HG03139 (cell line): ENCODE measurements around the gene ENOX1.
"Not testable (repeated sequence)": the region's sequence is repeated elsewhere in the genome, so short reads cannot be mapped to it uniquely, and the experiment has no call there.

ENCODE experiments used
- ATAC-seq: cut with Tn5 transposase; IDR thresholded peaks from one replicate; pipeline ENCODE4 v1.9.1; 2021; ENCODE audit not compliant: unreplicated experiment

The ENOX1 gene

GRCh38 chr13:43363156-43363953, 423.4 kb downstream of the ENOX1 start:
- no peak for ATAC-seq

DNA sequence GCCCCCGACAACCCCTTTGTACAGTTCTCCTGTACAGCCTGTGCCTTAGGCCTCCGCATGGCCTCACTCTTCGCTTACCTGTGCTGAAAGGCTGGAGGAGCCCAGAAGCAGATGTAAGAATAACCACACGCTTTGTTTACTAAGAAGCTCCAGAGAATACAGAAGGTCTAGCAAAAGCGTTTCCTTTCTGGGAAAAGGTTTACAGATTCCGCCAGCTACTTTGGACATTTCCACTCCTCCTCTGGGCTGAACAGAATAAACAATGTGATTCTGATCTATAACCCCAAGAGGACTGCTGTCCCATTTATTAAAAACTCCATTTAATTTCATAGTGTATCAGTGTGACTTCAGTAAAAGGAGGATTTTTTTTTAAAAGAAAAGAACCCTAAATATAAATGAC, 424.2 kb downstream of the ENOX1 start:
- ATAC-seq = no peak

DNA sequence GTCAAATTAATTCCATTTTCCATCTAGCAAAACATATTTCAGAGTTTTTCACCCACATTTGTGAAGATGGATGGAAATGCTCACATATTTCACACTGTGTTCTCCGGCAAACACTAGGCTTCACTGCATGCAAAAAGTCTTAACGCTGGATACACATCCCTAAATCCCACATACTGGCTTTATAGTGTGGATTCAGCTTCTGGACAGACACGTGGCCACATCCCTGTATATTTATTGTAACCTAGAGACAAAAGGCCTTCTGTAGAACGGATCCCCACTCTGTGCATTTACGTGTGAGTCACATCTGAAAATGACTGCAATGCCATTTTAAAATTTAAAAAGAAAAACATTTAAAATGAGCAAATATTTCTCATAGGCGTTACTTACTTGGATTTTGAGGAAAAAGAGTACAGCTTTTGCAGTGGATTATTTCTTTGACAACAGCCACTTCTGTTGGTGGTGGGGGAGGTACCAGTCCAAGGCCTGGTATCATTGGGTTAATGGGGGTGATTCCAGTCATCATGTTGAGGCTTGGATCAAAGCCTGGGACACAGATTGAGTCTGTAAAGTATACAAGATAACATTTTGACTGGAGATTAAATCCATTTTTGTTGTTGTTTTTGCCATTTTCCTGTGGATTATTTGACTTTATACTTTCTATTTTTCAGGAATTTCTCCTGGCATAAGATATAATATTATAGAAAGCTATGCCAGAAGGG, 425.7 kb downstream of the ENOX1 start:
- ATAC-seq = no peak

- ATAC-seq = no peak
These were observed 426.6 kb downstream of the ENOX1 start for GRCh38 chr13:43360171-43360570.

GRCh38 chr13:43359536-43359935, 427.2 kb downstream of the ENOX1 start:
- ATAC-seq = no peak

- ATAC-seq = no peak
These were observed 429.2 kb downstream of the ENOX1 start for GRCh38 chr13:43357564-43357963.

DNA sequence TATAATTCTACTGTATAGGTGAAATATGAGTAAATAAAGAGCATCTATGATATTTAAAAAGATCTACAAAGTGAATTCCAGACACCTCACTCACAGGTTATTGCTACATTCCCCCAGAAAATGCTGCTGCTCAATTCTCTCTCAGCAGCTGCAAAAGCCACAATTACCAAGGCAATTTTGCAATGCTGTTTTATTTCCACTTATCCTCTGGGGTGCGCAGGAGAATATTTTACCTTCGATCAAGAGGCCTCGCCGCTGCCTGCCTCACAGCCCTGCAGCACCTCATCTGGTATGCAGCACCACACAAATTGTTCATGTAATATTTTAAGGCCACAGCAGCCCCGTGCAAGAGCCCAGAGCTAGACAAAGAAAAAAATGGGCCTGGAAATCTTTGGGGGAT, 430.2 kb downstream of the ENOX1 start:
- no peak for ATAC-seq

DNA sequence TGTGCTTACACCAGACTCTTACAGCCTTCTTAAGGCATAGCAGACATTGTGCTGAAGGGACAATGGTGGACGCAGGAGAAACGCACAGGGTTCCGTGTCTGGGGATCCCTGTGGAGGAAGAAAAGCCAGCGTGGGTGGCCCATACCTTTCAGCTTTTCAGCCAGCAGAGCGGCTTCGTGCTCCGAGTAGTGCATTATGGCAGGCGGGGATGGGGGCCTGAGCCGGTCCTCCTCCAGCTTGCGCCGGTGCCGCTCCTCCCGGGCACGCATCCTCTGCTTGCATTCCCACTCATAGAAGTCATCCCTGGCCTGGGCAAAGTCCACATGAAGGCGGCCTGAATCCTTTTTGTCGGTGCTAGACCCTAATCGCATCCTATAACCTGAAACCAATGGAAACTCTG, 431.0 kb downstream of the ENOX1 start:
- no peak for ATAC-seq

DNA sequence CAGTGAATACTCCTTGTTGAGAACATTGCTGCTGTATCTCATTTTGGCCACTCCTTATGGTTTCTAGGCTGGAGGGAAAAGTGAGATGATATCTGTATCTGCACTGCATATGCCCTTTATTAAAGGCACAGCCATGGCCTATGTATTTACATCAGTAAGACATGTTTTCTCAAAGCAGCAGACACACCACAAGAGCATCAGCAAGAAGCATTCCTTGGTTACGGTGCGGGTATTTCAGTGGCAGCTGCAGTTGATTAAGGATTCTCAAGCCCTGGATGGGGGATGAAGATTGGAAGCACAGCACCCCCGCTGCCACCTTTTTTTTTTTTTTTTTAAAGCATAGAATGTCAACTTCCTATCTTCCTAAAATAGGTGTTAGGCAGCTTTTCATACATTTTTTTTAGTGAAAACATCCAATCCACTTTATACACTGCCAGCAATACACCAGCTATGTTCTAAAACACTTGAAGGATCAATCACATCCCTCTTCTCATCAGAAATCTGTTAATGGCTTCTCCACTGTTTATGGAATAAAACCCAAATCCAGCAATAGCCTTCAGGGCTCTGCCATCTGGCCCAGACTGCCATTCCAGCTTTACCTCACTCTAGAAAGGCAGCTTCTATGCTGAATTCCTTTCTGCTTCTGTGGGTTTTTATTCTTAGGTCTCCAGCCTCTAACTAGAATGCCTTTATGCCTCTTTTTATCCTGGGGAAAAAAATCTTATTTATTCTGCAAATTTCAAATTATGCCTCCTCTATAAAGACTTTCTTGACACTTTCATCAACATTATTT, 432.4 kb downstream of the ENOX1 start:
- ATAC-seq = no peak

DNA sequence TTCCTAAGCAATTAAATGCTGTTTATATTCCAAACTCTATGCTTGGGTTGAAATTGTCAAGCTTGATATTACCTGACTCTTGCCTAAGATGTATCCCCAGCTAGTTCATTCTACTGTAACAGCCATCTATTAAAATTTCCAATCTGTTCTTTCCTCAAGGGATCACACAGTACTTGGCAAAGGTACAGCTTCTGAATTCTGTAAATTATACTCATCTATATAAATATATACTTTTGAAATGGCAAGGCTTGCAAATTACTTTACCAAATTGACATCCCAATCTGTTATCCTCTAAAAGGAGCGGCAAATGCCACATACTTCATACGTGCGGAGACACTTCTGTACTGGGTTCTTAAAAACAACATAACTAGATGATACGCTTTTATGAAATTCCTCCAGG, 433.1 kb downstream of the ENOX1 start:
- ATAC-seq = no peak

- not testable (repeated sequence) for ATAC-seq
These were observed 435.2 kb downstream of the ENOX1 start for GRCh38 chr13:43351612-43352011.

- ATAC-seq = no peak
These were observed 438.4 kb downstream of the ENOX1 start for GRCh38 chr13:43348397-43348796.

DNA sequence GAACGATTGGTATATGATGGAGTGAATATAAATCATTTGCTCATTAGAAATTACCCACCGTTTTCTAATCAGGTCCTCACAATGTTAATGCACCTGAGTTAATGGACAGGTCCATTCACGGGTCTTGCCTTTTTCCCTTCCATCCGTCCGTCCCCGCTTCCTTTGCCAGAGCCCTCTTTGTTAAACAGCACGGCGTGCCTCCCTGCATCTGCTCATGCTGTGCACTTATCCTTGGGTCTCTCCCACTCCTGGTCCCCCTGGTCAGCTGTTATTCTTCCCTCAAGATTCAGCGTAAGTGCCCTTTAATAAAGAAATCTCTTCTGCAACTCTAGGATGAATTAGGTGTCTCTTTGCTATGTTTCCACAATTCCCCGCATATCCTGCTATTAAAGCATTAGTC, 438.9 kb downstream of the ENOX1 start:
- ATAC-seq = no peak

DNA sequence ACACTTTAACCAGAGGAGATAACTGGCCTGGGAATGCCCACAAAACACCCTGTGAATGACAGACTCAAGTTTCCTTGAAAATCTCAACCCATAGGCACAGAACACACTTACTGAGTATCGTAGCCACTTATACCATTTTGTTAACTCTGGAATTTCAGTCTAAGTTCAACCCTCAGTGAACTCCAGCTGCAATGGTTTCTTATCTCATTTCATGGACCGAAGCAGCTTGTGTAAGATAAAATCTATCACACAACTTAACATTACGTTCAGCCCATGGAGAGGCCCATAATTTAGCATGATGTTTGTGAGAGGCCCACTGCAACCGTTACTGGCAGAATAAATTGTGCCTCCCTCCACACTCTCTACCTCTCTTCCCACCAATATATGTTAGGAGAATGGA, 440.3 kb downstream of the ENOX1 start:
- no peak for ATAC-seq

- no peak for ATAC-seq
These were observed 443.1 kb downstream of the ENOX1 start for GRCh38 chr13:43343645-43344044.

GRCh38 chr13:43339805-43340550, 446.8 kb downstream of the ENOX1 start:
- no peak for ATAC-seq

DNA sequence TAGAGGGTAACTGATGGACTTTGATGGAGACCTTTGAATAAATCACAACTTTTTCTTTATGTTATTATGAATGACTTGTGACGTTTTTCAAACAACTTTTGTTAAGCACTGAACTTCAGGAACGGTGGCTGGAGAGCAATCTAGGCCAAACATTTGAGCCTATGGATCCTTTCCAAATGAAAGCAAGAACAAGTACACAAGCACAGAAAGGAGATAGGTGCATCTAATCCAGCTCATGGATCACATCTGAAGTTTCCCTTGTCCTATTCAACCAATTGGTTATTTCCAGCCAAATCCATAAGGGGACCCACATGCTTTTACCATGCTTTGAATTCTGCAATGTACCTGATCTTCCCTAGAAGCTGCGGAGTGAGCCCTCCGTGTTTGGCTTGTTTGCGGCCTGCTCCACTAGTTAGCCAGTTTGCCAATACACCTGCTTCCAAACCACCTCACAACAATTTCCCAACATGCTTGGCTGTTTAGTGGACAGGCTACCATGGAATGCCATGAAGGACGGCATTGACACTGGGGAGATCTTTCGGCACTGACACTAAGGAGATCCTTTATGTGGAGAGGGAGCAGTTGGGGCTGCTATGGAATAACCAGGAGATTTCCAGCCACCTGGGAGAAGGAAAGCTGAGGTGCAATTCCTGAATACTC, 447.5 kb downstream of the ENOX1 start:
- ATAC-seq = no peak

- ATAC-seq = no peak
These were observed 451.0 kb downstream of the ENOX1 start for GRCh38 chr13:43335764-43336163.

DNA sequence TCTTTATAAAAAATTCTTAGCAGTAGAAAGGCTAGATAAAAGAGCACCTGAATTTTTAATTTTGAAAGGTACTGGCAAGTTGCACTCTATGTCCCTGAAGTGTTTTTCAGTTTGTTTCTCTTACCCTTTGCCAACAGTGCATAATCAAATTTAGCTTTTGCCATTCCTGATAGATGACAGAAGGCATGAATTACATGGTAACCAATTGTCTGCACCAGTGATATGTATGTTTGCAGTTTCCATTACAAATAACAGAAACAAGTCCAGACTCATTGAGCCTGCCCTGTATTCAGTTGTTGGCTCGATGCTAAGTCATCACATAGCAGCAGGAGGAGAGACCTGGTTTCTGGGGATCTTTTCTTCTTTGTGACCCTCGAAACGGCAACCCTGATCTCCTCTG, 453.6 kb downstream of the ENOX1 start:
- no peak for ATAC-seq

- no peak for ATAC-seq
These were observed 455.1 kb downstream of the ENOX1 start for GRCh38 chr13:43331672-43332071.

DNA sequence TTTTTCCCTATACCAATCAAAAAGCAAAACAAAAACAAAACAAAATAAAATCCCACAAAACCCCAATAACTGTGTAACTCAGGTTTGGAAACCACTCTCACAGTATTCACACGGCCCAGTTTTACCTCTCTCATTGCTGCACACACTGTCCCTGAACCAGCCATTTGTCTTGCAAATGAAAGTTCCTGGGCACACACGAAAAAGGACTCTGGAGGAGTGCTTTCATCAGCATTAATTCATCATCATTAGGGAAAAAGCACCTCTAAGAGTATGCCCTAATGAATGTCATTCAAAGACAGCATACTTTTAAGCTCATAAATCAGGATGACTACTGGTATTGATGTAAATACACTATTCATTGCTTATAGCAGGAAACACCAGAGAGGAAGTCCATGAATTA, 457.1 kb downstream of the ENOX1 start:
- no peak for ATAC-seq
